ENCODE measurements around the gene MED12.

MED12 gene

DNA sequence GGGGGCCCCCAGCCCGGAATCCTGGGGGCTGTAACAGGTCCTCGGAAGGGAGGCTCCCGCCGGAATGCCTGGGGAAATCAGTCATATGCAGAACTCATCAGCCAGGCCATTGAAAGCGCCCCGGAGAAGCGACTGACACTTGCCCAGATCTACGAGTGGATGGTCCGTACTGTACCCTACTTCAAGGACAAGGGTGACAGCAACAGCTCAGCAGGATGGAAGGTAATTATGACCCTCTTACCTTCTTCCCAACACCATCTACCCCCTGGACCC lies 21.7 kb upstream of the MED12 start:
- H3K27ac ChIP-seq (ENCODE audit: low read depth, low read length) = peak overlapping the region; percentile 56
- peak overlapping the region; percentile 53 for H3K9ac ChIP-seq (ENCODE audit: low read length)
- peaks cover 5 to 7% of the 10 kb centered on the region in 2 donors for H3K27me3 ChIP-seq (ENCODE audit: control insufficient read depth in 1 of 2, insufficient read depth in 2 of 2, low read length in 2 of 2)
- no peaks in the 10 kb centered on the region for H3K9me3 ChIP-seq (ENCODE audit: low read length)
- H3K36me3 ChIP-seq (ENCODE audit: insufficient read depth, low read length) = no peaks in the 10 kb centered on the region
- peak overlapping the region; percentile 53 to 96 for H3K4me3 ChIP-seq (ENCODE audit: low read depth in 1 of 2, low read length in 2 of 2)
- H3K4me1 ChIP-seq (ENCODE audit: insufficient read depth, low read length) = peaks cover 12% of the 10 kb centered on the region

GRCh38 chrX:71098302-71098701 lies 20.1 kb upstream of the MED12 start:
- Histone ChIP-seq H3K27me3 (ENCODE audit: control insufficient read depth in 1 of 2, insufficient read depth in 2 of 2, low read length in 2 of 2) (peaks cover 5 to 7% of the 10 kb centered on the region in 2 donors), H3K9ac (ENCODE audit: low read length) (no peak overlapping the region), H3K4me1 (ENCODE audit: insufficient read depth, low read length) (peaks cover 13% of the 10 kb centered on the region), H3K9me3 (ENCODE audit: low read length) (no peaks in the 10 kb centered on the region), H3K27ac (ENCODE audit: low read depth, low read length) (no peak overlapping the region), H3K36me3 (ENCODE audit: insufficient read depth, low read length) (no peaks in the 10 kb centered on the region), H3K4me3 (ENCODE audit: low read depth in 1 of 2, low read length in 2 of 2) (no peak overlapping the region)

DNA sequence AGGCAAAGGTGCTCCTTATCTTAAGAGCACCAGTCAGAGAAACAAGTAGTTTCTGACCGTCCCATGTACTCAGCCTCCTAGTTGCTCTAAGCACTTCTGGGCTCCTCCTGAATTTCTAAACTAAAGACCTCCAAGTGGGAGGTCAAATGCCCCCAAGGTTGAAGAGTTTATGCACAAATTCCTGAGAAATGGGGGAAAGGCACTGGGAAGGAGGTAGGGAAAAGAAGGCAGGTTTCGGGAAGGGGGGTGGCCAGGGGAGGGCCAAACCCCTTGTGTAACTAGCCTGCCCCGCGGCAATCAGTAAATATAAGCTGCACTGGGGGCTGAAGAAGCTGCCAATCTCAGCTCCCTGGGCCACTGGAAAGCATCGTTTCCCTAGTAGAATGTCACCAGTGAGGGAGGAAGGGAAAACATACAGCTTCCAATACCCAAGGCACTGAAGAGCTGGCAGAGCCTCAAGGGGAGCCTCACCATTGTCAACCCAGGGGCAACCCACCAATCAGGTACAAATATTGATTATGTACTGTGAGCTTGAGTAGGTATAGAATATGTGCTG lies 19.4 kb upstream of the MED12 start:
- H3K27me3 ChIP-seq (ENCODE audit: control insufficient read depth in 1 of 2, insufficient read depth in 2 of 2, low read length in 2 of 2) = peaks cover 5 to 7% of the 10 kb centered on the region in 2 donors
- no peaks in the 10 kb centered on the region for H3K36me3 ChIP-seq (ENCODE audit: insufficient read depth, low read length)
- no peak overlapping the region for H3K9ac ChIP-seq (ENCODE audit: low read length)

DNA sequence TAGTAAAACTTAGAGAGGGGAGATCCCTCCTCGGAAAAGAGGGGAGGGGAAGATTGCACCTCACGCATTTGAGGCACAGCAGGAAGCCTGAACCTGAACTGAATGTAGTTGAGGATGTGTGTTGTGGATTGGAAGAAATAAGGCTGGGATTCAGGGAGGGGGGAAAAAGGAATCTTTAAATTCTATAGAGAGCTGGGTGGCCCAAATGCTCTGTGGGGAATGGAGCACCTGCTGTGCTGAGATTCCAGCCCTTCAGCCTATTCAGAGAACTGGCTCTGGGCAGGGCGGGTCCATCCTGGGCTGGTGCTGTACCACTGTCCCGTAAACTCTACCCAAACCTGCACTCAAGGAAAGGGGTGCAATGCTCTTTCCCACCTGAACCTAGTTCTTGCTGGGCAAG lies 18.7 kb upstream of the MED12 start:
- H3K4me1 ChIP-seq (ENCODE audit: insufficient read depth, low read length) = peaks cover 22% of the 10 kb centered on the region
- H3K36me3 ChIP-seq (ENCODE audit: insufficient read depth, low read length) = no peaks in the 10 kb centered on the region
- peaks cover 5 to 7% of the 10 kb centered on the region in 2 donors for H3K27me3 ChIP-seq (ENCODE audit: control insufficient read depth in 1 of 2, insufficient read depth in 2 of 2, low read length in 2 of 2)
- H3K4me3 ChIP-seq (ENCODE audit: low read depth in 1 of 2, low read length in 2 of 2) = no peak overlapping the region
- no peaks in the 10 kb centered on the region for H3K9me3 ChIP-seq (ENCODE audit: low read length)
- no peak overlapping the region for H3K9ac ChIP-seq (ENCODE audit: low read length)
- H3K27ac ChIP-seq (ENCODE audit: low read depth, low read length) = no peak overlapping the region

More for the DNA sequence above, 19.4 kb upstream of the MED12 start:
- H3K27ac ChIP-seq (ENCODE audit: low read depth, low read length) = no peak overlapping the region
- peaks cover 20% of the 10 kb centered on the region for H3K4me1 ChIP-seq (ENCODE audit: insufficient read depth, low read length)
- no peak overlapping the region for H3K4me3 ChIP-seq (ENCODE audit: low read depth in 1 of 2, low read length in 2 of 2)
- H3K9me3 ChIP-seq (ENCODE audit: low read length) = no peaks in the 10 kb centered on the region

DNA sequence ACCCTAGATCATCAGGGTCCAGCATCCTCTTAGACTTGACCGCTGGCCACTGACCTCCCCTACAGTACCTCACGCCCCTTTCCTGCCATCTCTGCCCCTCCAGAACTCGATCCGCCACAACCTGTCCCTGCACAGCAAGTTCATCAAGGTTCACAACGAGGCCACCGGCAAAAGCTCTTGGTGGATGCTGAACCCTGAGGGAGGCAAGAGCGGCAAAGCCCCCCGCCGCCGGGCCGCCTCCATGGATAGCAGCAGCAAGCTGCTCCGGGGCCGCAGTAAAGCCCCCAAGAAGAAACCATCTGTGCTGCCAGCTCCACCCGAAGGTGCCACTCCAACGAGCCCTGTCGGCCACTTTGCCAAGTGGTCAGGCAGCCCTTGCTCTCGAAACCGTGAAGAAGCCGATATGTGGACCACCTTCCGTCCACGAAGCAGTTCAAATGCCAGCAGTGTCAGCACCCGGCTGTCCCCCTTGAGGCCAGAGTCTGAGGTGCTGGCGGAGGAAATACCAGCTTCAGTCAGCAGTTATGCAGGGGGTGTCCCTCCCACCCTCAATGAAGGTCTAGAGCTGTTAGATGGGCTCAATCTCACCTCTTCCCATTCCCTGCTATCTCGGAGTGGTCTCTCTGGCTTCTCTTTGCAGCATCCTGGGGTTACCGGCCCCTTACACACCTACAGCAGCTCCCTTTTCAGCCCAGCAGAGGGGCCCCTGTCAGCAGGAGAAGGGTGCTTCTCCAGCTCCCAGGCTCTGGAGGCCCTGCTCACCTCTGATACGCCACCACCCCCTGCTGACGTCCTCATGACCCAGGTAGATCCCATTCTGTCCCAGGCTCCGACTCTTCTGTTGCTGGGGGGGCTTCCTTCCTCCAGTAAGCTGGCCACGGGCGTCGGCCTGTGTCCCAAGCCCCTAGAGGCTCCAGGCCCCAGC lies 17.6 kb upstream of the MED12 start:
- Histone ChIP-seq H3K27ac (ENCODE audit: low read depth, low read length) (no peak overlapping the region), H3K9me3 (ENCODE audit: low read length) (no peaks in the 10 kb centered on the region), H3K9ac (ENCODE audit: low read length) (no peak overlapping the region), H3K4me1 (ENCODE audit: insufficient read depth, low read length) (peaks cover 22% of the 10 kb centered on the region), H3K27me3 (ENCODE audit: control insufficient read depth in 1 of 2, insufficient read depth in 2 of 2, low read length in 2 of 2) (peaks cover 5 to 7% of the 10 kb centered on the region in 2 donors), H3K4me3 (ENCODE audit: low read depth in 1 of 2, low read length in 2 of 2) (no peak overlapping the region), H3K36me3 (ENCODE audit: insufficient read depth, low read length) (no peaks in the 10 kb centered on the region)

GRCh38 chrX:71102292-71102691 lies 16.1 kb upstream of the MED12 start:
- Histone ChIP-seq H3K9ac (ENCODE audit: low read length) (no peak overlapping the region), H3K27ac (ENCODE audit: low read depth, low read length) (no peak overlapping the region), H3K9me3 (ENCODE audit: low read length) (no peaks in the 10 kb centered on the region), H3K4me1 (ENCODE audit: insufficient read depth, low read length) (peaks cover 22% of the 10 kb centered on the region), H3K4me3 (ENCODE audit: low read depth in 1 of 2, low read length in 2 of 2) (no peak overlapping the region), H3K27me3 (ENCODE audit: control insufficient read depth in 1 of 2, insufficient read depth in 2 of 2, low read length in 2 of 2) (peaks cover 5 to 7% of the 10 kb centered on the region in 2 donors), H3K36me3 (ENCODE audit: insufficient read depth, low read length) (no peaks in the 10 kb centered on the region)

- Histone ChIP-seq H3K4me1 (ENCODE audit: insufficient read depth, low read length) (peaks cover 13% of the 10 kb centered on the region), H3K27me3 (ENCODE audit: control insufficient read depth in 1 of 2, insufficient read depth in 2 of 2, low read length in 2 of 2) (peaks cover 0 to 8% of the 10 kb centered on the region in 2 donors), H3K9me3 (ENCODE audit: low read length) (no peaks in the 10 kb centered on the region), H3K36me3 (ENCODE audit: insufficient read depth, low read length) (no peaks in the 10 kb centered on the region), H3K27ac (ENCODE audit: low read depth, low read length) (no peak overlapping the region), H3K9ac (ENCODE audit: low read length) (no peak overlapping the region), H3K4me3 (ENCODE audit: low read depth in 1 of 2, low read length in 2 of 2) (no peak overlapping the region)
Measured at GRCh38 chrX:71103110-71103983, 15.0 kb upstream of the MED12 start.

- Histone ChIP-seq H3K27ac (ENCODE audit: low read depth, low read length) (no peak overlapping the region), H3K36me3 (ENCODE audit: insufficient read depth, low read length) (no peaks in the 10 kb centered on the region), H3K27me3 (ENCODE audit: control insufficient read depth in 1 of 2, insufficient read depth in 2 of 2, low read length in 2 of 2) (peaks cover 0 to 15% of the 10 kb centered on the region in 2 donors), H3K9ac (ENCODE audit: low read length) (no peak overlapping the region), H3K9me3 (ENCODE audit: low read length) (no peaks in the 10 kb centered on the region), H3K4me1 (ENCODE audit: insufficient read depth, low read length) (peaks cover 10% of the 10 kb centered on the region), H3K4me3 (ENCODE audit: low read depth in 1 of 2, low read length in 2 of 2) (no peak overlapping the region)
Measured at GRCh38 chrX:71105628-71106027, 12.8 kb upstream of the MED12 start.

- peaks cover 0 to 9% of the 10 kb centered on the region in 2 donors for H3K27me3 ChIP-seq (ENCODE audit: control insufficient read depth in 1 of 2, insufficient read depth in 2 of 2, low read length in 2 of 2)
- no peak within 1 kb of the TSS for H3K9ac ChIP-seq (ENCODE audit: low read length)
- no peak within 1 kb of the TSS for H3K27ac ChIP-seq (ENCODE audit: low read depth, low read length)
- H3K4me3 ChIP-seq (ENCODE audit: low read depth in 1 of 2, low read length in 2 of 2) = no peak within 1 kb of the TSS
- no peaks in the 10 kb centered on the region for H3K36me3 ChIP-seq (ENCODE audit: insufficient read depth, low read length)
- no peaks in the 10 kb centered on the region for H3K9me3 ChIP-seq (ENCODE audit: low read length)
- H3K4me1 ChIP-seq (ENCODE audit: insufficient read depth, low read length) = peaks cover 10% of the 10 kb centered on the region
Measured at GRCh38 chrX:71106427-71106826, 12.0 kb upstream of the MED12 start, which contains the start of gene CXorf65. TSS of gene CXorf65 (minus strand) at chrX:71106740. CDS start at chrX:71106556, 184 bp downstream.

DNA sequence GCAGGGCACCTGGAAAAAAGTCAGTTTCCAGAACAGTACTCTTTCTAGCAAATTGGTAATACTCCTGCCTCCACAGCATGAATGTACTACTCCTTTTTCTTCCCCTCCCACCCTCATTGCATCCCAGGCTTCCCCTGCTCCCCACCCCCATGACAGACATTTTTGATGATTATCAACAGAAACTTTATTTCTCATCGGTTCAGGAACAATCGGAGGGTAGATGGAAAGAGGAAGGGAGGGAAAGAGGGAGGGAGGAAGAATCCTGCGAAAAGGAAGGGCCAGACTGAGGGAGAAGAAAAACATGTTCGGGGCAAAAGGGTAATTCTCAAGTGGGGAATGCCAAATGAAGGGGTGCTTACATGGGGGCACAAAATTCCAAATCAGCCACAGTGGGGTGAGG lies 11.2 kb upstream of the MED12 start:
- no peak overlapping the region for H3K4me3 ChIP-seq (ENCODE audit: low read depth in 1 of 2, low read length in 2 of 2)
- peaks cover 10% of the 10 kb centered on the region for H3K4me1 ChIP-seq (ENCODE audit: insufficient read depth, low read length)
- no peak overlapping the region for H3K9ac ChIP-seq (ENCODE audit: low read length)
- no peaks in the 10 kb centered on the region for H3K9me3 ChIP-seq (ENCODE audit: low read length)
- H3K36me3 ChIP-seq (ENCODE audit: insufficient read depth, low read length) = no peaks in the 10 kb centered on the region
- H3K27me3 ChIP-seq (ENCODE audit: control insufficient read depth in 1 of 2, insufficient read depth in 2 of 2, low read length in 2 of 2) = peaks cover 0 to 9% of the 10 kb centered on the region in 2 donors
- no peak overlapping the region for H3K27ac ChIP-seq (ENCODE audit: low read depth, low read length)

GRCh38 chrX:71107762-71108360 lies 10.5 kb upstream of the MED12 start:
- Histone ChIP-seq H3K27me3 (ENCODE audit: control insufficient read depth in 1 of 2, insufficient read depth in 2 of 2, low read length in 2 of 2) (peaks cover 0 to 9% of the 10 kb centered on the region in 2 donors), H3K4me3 (ENCODE audit: low read depth in 1 of 2, low read length in 2 of 2) (no peak overlapping the region), H3K4me1 (ENCODE audit: insufficient read depth, low read length) (peaks cover 10% of the 10 kb centered on the region), H3K36me3 (ENCODE audit: insufficient read depth, low read length) (no peaks in the 10 kb centered on the region), H3K9me3 (ENCODE audit: low read length) (no peaks in the 10 kb centered on the region), H3K27ac (ENCODE audit: low read depth, low read length) (no peak overlapping the region), H3K9ac (ENCODE audit: low read length) (no peak overlapping the region)

Data from muscle layer of colon (tissue), 2 donors.